ENCODE data around the gene PRDM11.

The PRDM11 gene

GRCh38 chr11:45165806-45166603, 19.6 kb downstream of the PRDM11 start:
- Histone ChIP-seq H3K4me3 (ENCODE audit: low read depth, low read length) (no peak overlapping the region), H3K9me3 (ENCODE audit: control insufficient read depth, low read length) (no peaks in the 10 kb centered on the region), H3K36me3 (ENCODE audit: control insufficient read depth, insufficient read depth, low read length) (no peaks in the 10 kb centered on the region), H3K9ac (no peak overlapping the region), H3K4me2 (ENCODE audit: low read length) (no peak overlapping the region), H3K27ac (no peak overlapping the region), H3K79me2 (no peaks in the 10 kb centered on the region), H2AFZ (no peak overlapping the region), H3K4me1 (no peaks in the 10 kb centered on the region), H3K27me3 (ENCODE audit: control insufficient read depth, insufficient read depth, low read length) (no peaks in the 10 kb centered on the region)
- no peak for TF ChIP-seq CTCF (IDR thresholded peaks at IDR 0.05)

GRCh38 chr11:45166604-45166897, 20.1 kb downstream of the PRDM11 start:
- no peaks in the 10 kb centered on the region for H3K4me1 ChIP-seq
- no peak overlapping the region for H3K4me3 ChIP-seq (ENCODE audit: low read depth, low read length)
- H3K36me3 ChIP-seq (ENCODE audit: control insufficient read depth, insufficient read depth, low read length) = no peaks in the 10 kb centered on the region
- TF ChIP-seq CTCF (IDR thresholded peaks at IDR 0.05) = no peak
- no peaks in the 10 kb centered on the region for H3K27me3 ChIP-seq (ENCODE audit: control insufficient read depth, insufficient read depth, low read length)
- no peak overlapping the region for H3K27ac ChIP-seq
- H3K9me3 ChIP-seq (ENCODE audit: control insufficient read depth, low read length) = no peaks in the 10 kb centered on the region
- H2AFZ ChIP-seq = no peak overlapping the region
- H3K4me2 ChIP-seq (ENCODE audit: low read length) = no peak overlapping the region
- H3K79me2 ChIP-seq = no peaks in the 10 kb centered on the region
- no peak overlapping the region for H3K9ac ChIP-seq

GRCh38 chr11:45167283-45167682, 20.8 kb downstream of the PRDM11 start:
- no peak overlapping the region for H3K4me3 ChIP-seq (ENCODE audit: low read depth, low read length)
- no peak overlapping the region for H3K4me2 ChIP-seq (ENCODE audit: low read length)
- no peaks in the 10 kb centered on the region for H3K4me1 ChIP-seq
- H3K79me2 ChIP-seq = no peaks in the 10 kb centered on the region
- H3K36me3 ChIP-seq (ENCODE audit: control insufficient read depth, insufficient read depth, low read length) = no peaks in the 10 kb centered on the region
- no peak for TF ChIP-seq CTCF (IDR thresholded peaks at IDR 0.05)
- no peaks in the 10 kb centered on the region for H3K27me3 ChIP-seq (ENCODE audit: control insufficient read depth, insufficient read depth, low read length)
- no peak overlapping the region for H3K27ac ChIP-seq
- no peaks in the 10 kb centered on the region for H3K9me3 ChIP-seq (ENCODE audit: control insufficient read depth, low read length)
- H3K9ac ChIP-seq = no peak overlapping the region
- no peak overlapping the region for H2AFZ ChIP-seq

- no peaks in the 10 kb centered on the region for H3K79me2 ChIP-seq
- H3K4me2 ChIP-seq (ENCODE audit: low read length) = no peak overlapping the region
- H3K4me1 ChIP-seq = no peaks in the 10 kb centered on the region
- H2AFZ ChIP-seq = no peak overlapping the region
- no peak overlapping the region for H3K27ac ChIP-seq
- no peaks in the 10 kb centered on the region for H3K27me3 ChIP-seq (ENCODE audit: control insufficient read depth, insufficient read depth, low read length)
- H3K9ac ChIP-seq = no peak overlapping the region
- no peaks in the 10 kb centered on the region for H3K36me3 ChIP-seq (ENCODE audit: control insufficient read depth, insufficient read depth, low read length)
- TF ChIP-seq CTCF (IDR thresholded peaks at IDR 0.05) = no peak
- no peak overlapping the region for H3K4me3 ChIP-seq (ENCODE audit: low read depth, low read length)
- no peaks in the 10 kb centered on the region for H3K9me3 ChIP-seq (ENCODE audit: control insufficient read depth, low read length)
Measured at GRCh38 chr11:45168366-45169130, 22.1 kb downstream of the PRDM11 start.

Measured in parathyroid adenoma (tissue), 2 donors.